Mucosa of descending colon (tissue), 3 donors: ENCODE measurements around the gene GOLGA6D. TPM values are rescaled to one million over a fixed set of nuclear protein-coding genes. Genes with fewer than 3 reads are reported as not detected.
"Not testable (repeated sequence)": the region's sequence is repeated elsewhere in the genome, so short reads cannot be mapped to it uniquely, and the experiment has no call there.

Experiments used
- ATAC-seq: fragments of 200-7000 bp; cut with Tn5 transposase; one replicate; pipeline ENCODE4 v1.9.1; 2020; ENCODE audit warnings: mild to moderate bottlenecking, moderate library complexity
- DNase-seq, 3 donors: peaks; one replicate each; pipeline ENCODE4 v3.0.0-alpha.2; 2020
- H3K36me3 ChIP-seq: fragments of 200-600 bp; one replicate; pipeline ENCODE4 v1.8.0; 2021; ENCODE audit warnings: low read depth, mild to moderate bottlenecking
- H3K4me1 ChIP-seq: fragments of 200-600 bp; one replicate; pipeline ENCODE4 v1.8.0; 2021; ENCODE audit warnings: low read depth, mild to moderate bottlenecking
- H3K4me3 ChIP-seq: fragments of 200-600 bp; one replicate; pipeline ENCODE4 v1.8.0; 2021; ENCODE audit warnings: mild to moderate bottlenecking
- H3K9me3 ChIP-seq: fragments of 200-600 bp; one replicate; pipeline ENCODE4 v1.8.0; 2021; ENCODE audit warnings: mild to moderate bottlenecking
- CTCF ChIP-seq: fragments of 200-600 bp; IDR thresholded peaks from one replicate; pipeline ENCODE4 v1.8.0; 2022; ENCODE audit warnings: antibody characterized with exemption, mild to moderate bottlenecking
- intact Hi-C, 2 donors: fragments of 100-400 bp; cut with DNase I in 1 of 2; cut with micrococcal nuclease in 1 of 2; formaldehyde crosslinking; loops; one replicate each; pipeline versions ENCODE4 v1.11.0 to v1.11.1; 2022; cut with DNase I, micrococcal nuclease
- total RNA-seq, 3 donors: library from RNA; stranded (reverse); fragmentation: NEBNext Ultra II Directional in 2 of 3; extraction: Animal tissue kit (Norgen Biotek cat#: 25700) in 2 of 3; gene quantifications; one replicate each; pipeline versions ENCODE4 v1.2.1 to v1.2.4, GENCODE V29; 2021 to 2023
- donor health status: DM: no; HTN: no; CAD: no; lungs with moderate emphysema.
- donor health status: DM: no; HTN: no; CAD: no.
- donor health status: DM: no; HTN: yes; CAD: no.

GOLGA6D gene
- total RNA-seq, 3 donors from 2014 or later, result not detected

GRCh38 chr15:75335705-75336355, 53.2 kb downstream of the GOLGA6D start, which contains the start of gene COMMD4:
Gene COMMD4, plus strand, starts transcription at chr15:75336063. Its CDS starts 27 bp downstream, at chr15:75336090.
- intact Hi-C loops, result no loop called here
- Histone ChIP-seq H3K9me3 (no peaks in the 10 kb centered on the region), H3K4me1 (peaks cover 12% of the 10 kb centered on the region), H3K36me3 (no peaks in the 10 kb centered on the region), H3K4me3 (peak within 1 kb of the TSS; percentile 59)
- DNase-seq, result peak; percentile 95 to 99 (median 95)
- ATAC-seq, result peak; percentile 98
- TF ChIP-seq CTCF, result no peak

DNA sequence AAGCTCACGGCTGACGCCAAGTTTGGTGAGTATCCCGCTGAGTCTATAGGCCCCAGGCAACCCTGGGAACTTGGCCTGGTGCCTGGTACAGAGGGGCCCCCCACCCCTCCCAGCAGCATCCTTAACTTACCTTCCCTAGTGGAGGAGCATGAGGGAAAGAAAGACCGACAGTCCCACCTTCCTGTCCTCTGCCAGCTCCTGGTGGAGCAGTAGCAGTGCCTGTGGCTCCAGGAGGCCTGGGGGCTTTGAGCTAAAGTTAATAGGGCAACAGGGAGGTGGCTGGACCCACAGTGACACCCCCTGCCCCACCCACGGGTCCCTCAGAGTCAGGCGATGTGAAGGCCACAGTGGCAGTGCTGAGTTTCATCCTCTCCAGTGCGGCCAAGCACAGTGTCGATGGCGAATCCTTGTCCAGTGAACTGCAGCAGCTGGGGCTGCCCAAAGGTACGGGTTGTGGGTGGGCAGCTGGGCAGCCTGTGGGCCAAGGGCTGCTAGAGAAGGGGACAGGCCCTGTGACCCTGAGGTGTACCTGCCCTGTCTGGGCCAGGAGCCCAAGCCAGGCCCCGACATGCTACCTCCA, 56.1 kb downstream of the GOLGA6D start:
- intact Hi-C loops, result no loop called here

GRCh38 chr15:75339531-75340240, 57.1 kb downstream of the GOLGA6D start:
- Histone ChIP-seq H3K4me1 (peaks cover 12% of the 10 kb centered on the region), H3K9me3 (no peaks in the 10 kb centered on the region), H3K4me3 (no peak overlapping the region), H3K36me3 (no peaks in the 10 kb centered on the region)
- no peak for TF ChIP-seq CTCF
- DNase-seq, result no peak
- no peak for ATAC-seq
- intact Hi-C loops, result no loop called here

More for the DNA sequence above, 56.1 kb downstream of the GOLGA6D start:
- no peak for ATAC-seq
- H3K36me3 ChIP-seq, result no peaks in the 10 kb centered on the region
- DNase-seq, result no peak
- no peak for TF ChIP-seq CTCF
- no peaks in the 10 kb centered on the region for H3K9me3 ChIP-seq
- peaks cover 12% of the 10 kb centered on the region for H3K4me1 ChIP-seq
- H3K4me3 ChIP-seq, result no peak overlapping the region

GRCh38 chr15:75342221-75342620, 59.6 kb downstream of the GOLGA6D start:
- intact Hi-C loops, result no loop called here
- ATAC-seq (no peak), DNase-seq (peak in 1 of 3 donors; percentile 5)
- Histone ChIP-seq H3K4me3 (no peak overlapping the region), H3K9me3 (no peaks in the 10 kb centered on the region), H3K4me1 (no peaks in the 10 kb centered on the region), H3K36me3 (no peaks in the 10 kb centered on the region)
- TF ChIP-seq CTCF, result no peak

DNA sequence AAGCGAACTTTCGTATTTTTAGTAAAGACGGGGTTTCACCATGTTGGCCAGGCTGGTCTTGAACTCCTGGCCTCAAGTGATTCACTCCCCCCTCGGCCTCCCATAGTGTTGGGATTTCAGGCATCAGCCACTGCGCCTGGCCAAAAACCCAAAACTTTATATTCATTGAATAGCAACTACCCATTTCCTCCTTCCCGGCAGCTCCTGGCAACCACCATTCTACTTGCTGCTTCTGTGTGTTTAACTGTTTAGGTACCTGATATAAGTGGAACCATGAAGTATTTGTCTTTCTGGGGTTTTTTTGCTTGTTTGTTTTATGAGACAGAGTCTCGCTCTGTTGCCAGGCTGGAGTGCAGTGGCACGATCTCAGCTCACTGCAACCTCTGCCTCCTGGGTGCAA, 61.3 kb downstream of the GOLGA6D start:
- peak in 1 of 3 donors; percentile 18 for DNase-seq
- intact Hi-C loops, H3K9me3 ChIP-seq, H3K36me3 ChIP-seq, ATAC-seq, H3K4me3 ChIP-seq, H3K4me1 ChIP-seq: not testable (repeated sequence)

Other genes starting within 250 kb of the GOLGA6D start
- gene C15orf39, start 81.0 kb upstream of the GOLGA6D start, total RNA-seq, result 10 to 100 TPM; 22.2 to 32.5 (median 24.2) TPM
- gene GOLGA6C, start 24.5 kb upstream of the GOLGA6D start, total RNA-seq, result not detected
- gene COMMD4, start 53.2 kb downstream of the GOLGA6D start, total RNA-seq, result 10 to 100 TPM; 57.2 to 84.9 (median 72.3) TPM
- 10 to 100 TPM; 38.0 to 67.9 (median 41.4) TPM for gene NEIL1, start 64.2 kb downstream of the GOLGA6D start, total RNA-seq
- 100 to 1,000 TPM; 192 to 239 (median 217) TPM for gene MAN2C1, start 85.8 kb downstream of the GOLGA6D start, total RNA-seq
- 10 to 100 TPM; 52.6 to 75.3 (median 60.6) TPM for gene SIN3A, start 168.9 kb downstream of the GOLGA6D start, total RNA-seq